Stimulated activated CD4-positive, alpha-beta T cell treated with anti-CD3 and anti-CD28 coated beads, Interleukin-12 subunit alpha, Interleukin-12 subunit beta, amount 100 ng/mL, for 24 hours (primary cell): ENCODE measurements around the gene DTD1.

ENCODE experiments used
- DNase-seq, 2 experiments: peaks; one replicate each; pipeline ENCODE4 v3.0.0-alpha.2; 2020; ENCODE audit warnings: low read depth in 2 of 2

DTD1 gene

GRCh38 chr20:18663932-18664331, 76.1 kb downstream of the DTD1 start:
- no peak for DNase-seq

- DNase-seq, result no peak
Measured at GRCh38 chr20:18665135-18665534, 77.3 kb downstream of the DTD1 start.

DNA sequence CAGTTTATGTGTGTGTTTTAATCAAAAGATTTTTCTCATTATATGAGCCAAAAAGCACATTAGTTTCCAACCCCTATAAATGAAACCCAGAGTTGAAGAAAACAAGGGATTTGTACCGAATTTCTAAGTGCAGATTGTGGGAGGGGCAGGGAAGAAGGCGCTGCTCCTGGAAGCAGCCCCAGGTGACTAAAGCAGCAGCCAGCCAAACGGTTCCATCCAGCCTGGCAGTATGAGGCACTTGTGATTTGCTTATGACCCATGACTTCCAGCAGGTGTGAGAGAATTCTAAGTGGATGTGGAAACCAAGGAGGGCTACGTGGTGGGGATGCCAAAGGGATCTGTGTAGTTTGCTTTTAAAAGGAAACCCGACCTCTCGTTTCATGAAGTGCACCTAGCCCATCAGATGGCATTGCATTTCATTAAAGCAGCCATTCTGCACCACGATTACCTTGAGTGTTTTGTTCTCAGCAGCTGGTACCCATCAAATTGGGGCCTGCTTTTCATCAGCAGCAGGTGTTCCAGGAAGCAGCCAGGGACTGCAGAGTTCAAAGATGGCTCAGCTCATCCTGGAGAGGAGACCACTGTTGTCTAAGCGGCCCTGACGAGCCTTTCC, 79.1 kb downstream of the DTD1 start:
- DNase-seq, result no peak

DNA sequence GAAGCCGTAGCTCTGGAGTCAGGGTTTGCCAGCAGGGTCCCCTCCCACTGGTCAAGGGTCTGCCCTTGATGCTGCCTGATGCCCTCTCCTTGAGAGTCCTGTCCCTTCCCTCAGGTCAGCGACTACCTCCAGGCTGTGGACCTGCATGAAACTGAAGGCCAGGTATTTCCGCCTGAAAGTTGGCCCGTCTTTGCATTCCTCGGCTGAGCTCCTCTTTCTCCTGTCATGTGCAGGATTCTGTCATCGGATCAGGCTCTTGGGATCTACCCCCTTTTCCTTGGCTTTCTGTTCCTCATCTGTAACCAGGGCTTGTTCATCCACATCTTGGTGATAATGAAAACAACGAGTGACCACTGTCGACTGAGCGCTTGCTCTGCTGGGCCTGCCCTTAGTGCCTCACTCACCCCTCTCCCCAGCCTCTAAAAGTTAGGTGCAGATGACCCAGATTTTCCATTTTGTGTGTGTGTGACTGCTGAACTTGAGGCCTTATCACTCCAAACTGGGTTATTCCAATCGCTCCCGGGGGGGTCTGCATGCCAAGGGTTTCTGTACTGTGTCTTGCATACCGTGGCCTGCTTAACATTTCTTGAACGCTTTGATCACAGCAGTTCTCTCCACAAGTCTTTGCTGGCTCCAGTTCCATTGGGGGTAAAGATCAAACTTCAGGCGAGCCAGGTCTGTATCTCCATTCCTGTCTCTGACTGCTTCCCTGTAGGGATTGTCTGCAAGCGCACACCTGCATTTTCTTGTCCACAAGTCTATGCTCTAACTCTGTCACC, 81.6 kb downstream of the DTD1 start:
- no peak for DNase-seq

DNA sequence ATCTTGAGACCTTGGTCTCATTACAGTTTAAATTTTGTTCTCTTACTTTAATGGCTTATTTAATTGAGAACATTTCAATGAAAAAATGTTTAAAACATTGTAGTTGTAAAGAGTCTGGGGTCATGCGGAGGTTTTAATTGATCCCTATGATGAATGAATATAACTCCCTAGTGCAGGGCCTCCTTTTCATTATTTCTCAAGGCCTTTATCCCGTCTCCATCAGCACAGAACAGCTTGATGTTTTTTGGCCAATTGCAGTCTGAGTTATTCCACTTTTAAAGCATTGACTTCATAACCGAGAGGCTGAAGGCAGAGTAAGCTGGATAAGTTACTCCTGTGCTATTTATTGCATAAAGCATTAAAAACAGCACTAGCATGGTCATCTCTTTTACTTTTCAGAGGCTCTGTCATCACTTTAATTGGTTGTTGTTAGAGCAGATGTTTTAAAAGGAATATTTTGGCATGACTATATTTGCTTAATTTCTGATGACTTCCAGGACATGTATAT, 83.4 kb downstream of the DTD1 start:
- DNase-seq, result no peak

DNA sequence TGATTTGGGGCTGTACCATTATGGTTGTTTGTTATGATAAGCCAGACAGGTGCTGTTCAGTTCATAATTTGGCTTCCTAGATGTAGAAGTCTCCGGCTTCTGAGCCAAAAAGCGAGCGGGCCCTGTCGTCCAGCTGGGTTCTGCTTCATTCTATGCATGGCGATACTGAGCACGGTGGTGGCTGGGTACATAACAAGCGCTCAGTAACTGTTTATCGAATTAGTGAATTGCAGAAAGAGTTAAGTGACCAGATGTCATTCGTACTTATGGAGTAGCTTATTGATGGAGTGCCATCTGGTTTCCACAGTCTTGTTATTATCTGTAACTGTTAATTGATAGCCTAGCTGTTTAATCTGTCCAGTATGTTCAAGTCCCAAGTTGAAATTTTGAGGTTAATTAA, 85.0 kb downstream of the DTD1 start:
- no peak for DNase-seq

GRCh38 chr20:18676396-18676795, 88.5 kb downstream of the DTD1 start:
- DNase-seq, result no peak

DNA sequence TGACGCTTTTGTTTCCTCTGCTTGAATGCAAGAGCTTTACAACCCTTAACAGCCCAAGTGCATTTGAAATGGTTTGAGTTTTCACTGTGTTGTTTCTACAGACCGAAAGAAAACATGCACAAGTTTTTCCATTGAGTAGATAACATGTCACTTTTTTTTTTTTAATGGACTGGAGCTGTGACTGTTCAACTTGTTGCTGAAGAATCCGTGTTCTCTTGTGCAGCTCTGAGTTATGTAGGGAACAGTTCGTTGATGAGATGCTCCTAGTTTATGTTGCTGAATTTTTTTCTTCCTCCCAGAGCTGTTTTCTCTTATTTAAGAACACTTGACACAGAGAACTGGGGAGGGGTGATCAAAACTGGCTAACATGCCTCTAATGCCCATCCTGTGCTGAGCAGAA, 89.3 kb downstream of the DTD1 start:
- DNase-seq, result no peak

DNA sequence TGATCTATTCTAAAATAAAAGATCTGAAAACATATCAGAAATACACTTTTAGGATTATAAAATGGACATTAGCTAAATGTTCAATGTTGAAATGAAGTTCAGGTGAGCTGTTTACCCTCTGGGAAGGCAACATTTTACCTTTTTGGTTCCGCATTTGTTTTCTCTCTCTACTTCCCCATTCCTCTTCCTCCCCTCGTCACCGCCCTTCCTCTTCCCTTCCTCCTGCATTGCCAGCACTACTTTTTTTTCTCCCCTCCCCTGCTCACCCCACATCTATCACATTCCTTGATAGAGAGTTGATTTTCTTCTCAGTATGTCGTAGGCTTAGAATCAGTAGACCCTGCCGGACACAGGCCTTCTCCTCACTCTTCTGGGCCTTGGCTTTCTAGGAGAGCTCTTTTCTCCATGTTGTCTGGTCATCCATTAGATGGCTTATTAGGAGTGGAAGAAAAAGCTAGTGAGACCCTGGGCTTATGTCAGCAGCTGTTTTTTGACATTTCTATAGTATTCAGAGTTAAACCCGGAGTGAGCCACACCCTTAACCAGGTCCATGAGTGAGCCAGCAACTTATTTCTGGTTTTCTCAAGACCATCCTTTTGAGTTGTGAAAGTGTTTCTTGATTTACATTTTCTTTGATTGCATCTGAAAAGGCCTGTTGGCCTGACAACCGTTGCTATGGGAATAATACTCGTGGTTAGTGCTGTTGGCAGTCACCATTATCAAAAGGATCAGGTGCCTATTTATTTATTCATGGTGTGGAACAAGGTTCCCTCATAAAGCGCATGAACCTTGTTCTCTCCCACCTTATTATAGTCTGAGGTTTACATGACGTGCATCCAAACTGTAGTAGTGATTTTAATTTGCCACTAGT, 90.9 kb downstream of the DTD1 start:
- DNase-seq, result no peak

GRCh38 chr20:18683839-18684238, 96.0 kb downstream of the DTD1 start:
- DNase-seq, result no peak

DNA sequence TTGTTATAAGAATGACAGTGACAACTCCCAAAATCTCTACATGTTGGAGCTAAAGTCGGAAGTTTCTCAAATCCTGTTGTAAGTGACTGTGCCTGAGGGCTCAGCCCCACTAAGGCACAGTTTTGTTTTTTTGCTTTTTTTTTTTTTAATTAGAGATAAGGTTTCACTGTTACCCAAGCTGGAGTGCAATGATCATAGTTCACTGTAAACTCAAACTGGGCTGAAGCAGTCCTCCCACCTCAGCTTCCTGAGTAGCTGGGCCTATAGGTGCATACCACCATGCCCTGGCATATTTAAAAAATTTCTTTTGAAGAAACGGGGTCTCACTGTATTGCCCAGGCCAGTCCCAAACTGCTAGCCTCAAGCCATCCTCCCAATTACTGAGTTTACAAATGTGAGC, 96.9 kb downstream of the DTD1 start:
- DNase-seq, result no peak

GRCh38 chr20:18685406-18685805, 97.6 kb downstream of the DTD1 start:
- DNase-seq, result no peak

- DNase-seq, result no peak
Measured at GRCh38 chr20:18686696-18687095, 98.8 kb downstream of the DTD1 start.

GRCh38 chr20:18688676-18689075, 100.8 kb downstream of the DTD1 start:
- no peak for DNase-seq

- DNase-seq, result no peak
Measured at GRCh38 chr20:18689557-18689956, 101.7 kb downstream of the DTD1 start.

DNA sequence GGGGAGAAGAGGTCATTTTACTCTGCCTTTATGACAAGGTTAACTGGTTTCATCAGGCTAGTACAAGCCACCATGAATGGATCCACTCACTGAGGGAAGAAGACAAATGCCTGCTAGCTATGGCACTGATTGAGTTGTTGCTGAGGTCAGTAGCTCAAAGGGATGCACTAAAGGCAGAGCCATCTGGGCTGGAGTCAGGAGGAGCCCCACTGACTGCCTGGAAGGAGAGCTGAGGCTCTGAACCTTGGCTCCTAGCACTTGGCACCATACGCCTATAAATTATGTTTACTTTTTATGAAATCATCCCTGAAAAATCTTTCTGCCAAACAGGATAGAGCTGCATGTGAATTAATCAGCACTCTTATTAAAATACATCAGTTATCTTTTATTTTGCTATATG, 104.6 kb downstream of the DTD1 start:
- no peak for DNase-seq

- no peak for DNase-seq
Measured at GRCh38 chr20:18694071-18694470, 106.2 kb downstream of the DTD1 start.

GRCh38 chr20:18695175-18695574, 107.3 kb downstream of the DTD1 start:
- DNase-seq, result no peak

GRCh38 chr20:18698735-18699380, 111.0 kb downstream of the DTD1 start:
- DNase-seq, result no peak

- no peak for DNase-seq
Measured at GRCh38 chr20:18701969-18702368, 114.1 kb downstream of the DTD1 start.

DNA sequence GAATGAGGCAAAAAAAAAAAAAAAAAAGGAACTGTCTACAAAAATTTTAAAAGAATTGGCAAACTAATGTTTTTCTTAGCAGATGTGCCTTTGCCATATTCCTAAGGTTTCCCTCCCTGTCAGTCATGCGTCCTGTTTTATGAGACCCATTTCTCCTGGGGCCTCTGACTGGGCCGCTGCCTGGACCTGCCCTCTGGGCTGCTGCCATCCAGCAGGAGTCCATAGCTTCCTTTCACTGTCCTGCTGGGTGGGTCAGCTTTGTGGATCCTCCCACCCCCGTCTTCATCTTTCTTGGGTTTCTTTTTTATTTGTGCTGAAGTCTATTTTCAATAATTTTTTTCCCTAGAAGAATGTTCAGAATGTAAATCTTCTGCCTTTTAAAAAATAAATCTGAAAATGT, 114.9 kb downstream of the DTD1 start:
- no peak for DNase-seq

GRCh38 chr20:18705490-18705889, 117.6 kb downstream of the DTD1 start:
- DNase-seq, result no peak
